HG02943 (cell line): ENCODE measurements around the gene LRRC74B.
"Not testable (repeated sequence)": the region's sequence is repeated elsewhere in the genome, so short reads cannot be mapped to it uniquely, and the experiment has no call there.

Experiments
- ATAC-seq: cut with Tn5 transposase; IDR thresholded peaks from one replicate; pipeline ENCODE4 v1.9.1; 2021; ENCODE audit warnings: mild to moderate bottlenecking, low read depth, moderate library complexity; ENCODE audit not compliant: unreplicated experiment

LRRC74B gene

DNA sequence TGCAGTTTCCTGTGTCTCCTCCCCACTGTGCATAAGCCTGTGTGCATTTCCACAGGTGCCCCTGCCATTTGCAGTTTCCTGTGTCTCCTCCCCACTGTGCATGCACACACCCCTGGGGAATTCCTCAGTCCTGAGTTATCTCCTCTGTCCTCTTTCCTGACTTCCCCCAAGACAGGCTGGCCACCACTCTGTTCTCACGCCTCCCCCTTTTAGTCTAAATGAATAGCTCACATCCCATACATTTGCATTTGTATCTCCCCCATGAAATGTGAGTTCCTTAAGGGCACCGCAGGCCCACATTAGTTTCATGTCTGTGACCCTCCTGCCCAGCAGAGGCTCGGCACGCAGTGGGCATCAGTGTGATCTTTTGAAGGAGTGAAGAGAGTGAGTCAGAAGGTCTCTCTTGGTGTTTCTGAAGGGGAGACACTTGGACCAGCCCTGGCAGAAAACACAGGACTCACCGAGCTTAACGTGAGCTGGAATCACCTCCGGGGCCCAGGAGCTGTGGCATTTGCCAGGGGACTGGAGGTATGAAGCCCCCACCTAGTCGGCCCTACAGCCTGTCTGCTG lies 6.2 kb downstream of the LRRC74B start:
- no peak for ATAC-seq

- no peak for ATAC-seq
These were observed 7.1 kb downstream of the LRRC74B start for GRCh38 chr22:21052715-21053459.

DNA sequence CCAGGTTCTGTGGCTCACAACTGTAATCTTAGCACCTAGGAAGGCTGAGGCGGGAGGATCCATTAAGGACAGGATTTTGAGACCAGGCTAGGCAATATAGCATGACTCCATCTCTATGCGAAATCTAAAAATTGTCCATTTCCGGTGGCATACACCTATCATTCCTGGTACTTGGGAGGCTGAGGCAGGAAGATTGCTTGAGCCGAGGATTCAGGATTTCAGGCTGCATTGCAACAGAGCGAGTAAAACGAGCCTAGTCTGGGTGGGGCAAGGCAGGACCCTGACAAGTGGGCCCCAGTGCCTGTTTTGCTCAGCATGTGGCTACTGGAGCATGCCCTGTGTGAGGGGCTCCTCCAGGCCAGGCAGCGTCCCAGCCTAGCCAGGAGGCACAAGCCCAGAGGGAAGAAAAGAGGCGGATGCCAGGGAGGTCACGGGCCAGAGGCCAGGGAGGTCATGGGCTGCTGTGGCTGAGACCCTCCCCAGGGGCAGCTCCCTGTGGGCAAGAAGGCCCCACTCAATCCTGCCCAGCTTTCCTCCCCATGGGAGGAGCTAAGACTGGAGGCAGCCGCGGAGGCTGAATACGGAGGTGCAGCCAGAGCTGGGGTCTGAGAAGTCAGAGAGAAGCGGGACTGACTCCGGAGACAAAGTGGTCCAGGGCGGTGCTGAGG lies 8.4 kb downstream of the LRRC74B start:
- ATAC-seq: no peak

GRCh38 chr22:21054714-21055563 lies 9.2 kb downstream of the LRRC74B start:
- ATAC-seq: no peak

DNA sequence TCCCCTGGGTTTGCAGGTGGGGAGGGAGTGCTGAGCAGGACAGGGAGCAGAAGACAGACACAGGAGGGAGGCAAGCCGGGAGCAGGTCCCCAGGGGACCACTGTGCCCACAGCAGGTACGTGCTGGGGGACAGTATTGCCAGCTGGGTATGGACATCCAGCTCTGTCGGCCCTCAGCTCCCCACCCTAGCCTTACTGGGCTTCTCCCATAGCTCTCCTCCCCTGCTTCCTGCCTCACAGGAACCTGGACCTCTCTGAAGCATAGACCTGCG lies 9.8 kb downstream of the LRRC74B start:
- no peak for ATAC-seq

DNA sequence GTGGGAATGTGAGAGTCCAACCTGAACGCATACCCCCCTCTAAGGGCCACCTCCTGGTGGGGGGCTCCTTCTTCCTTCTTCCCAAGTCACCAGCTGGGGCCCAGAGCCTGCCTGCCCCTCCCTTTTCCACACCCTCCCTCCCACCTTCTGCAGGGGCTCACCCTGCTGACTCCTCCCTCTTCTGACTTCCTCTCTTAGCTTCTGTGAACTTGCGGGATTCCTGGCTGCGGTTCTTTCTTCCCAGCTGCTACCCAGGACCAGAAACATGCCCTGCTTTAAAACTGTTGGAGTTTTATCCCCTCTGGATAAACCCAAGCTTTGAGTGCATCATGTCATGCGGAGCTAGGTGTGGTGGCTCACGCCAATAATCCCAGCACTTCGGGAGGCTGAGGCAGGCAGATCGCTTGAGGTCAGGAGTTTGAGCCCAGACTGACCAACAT lies 10.2 kb downstream of the LRRC74B start:
- no peak for ATAC-seq

- ATAC-seq: not testable (repeated sequence)
These were observed 14.6 kb downstream of the LRRC74B start for GRCh38 chr22:21060363-21060762.

GRCh38 chr22:21061660-21062321 lies 16.0 kb downstream of the LRRC74B start:
- not testable (repeated sequence) for ATAC-seq

DNA sequence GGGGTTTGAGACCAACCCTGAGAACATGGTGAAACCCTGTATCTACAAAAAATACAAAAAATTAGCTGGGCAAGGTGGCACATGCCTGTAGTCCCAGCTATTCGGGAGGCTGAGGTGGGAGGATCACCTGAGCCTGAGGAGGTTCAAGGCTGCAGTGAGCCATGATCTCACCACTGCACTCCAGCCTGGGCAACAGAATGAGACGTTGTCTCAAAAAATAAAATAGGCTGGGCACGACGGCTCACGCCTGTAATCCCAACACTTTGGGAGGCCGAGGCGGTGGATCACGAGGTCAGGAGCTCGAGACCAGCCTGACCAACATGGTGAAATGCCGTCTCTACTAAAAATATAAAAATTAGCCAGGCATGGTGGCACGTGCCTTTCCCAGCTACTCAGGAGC lies 18.7 kb downstream of the LRRC74B start:
- ATAC-seq: not testable (repeated sequence)

DNA sequence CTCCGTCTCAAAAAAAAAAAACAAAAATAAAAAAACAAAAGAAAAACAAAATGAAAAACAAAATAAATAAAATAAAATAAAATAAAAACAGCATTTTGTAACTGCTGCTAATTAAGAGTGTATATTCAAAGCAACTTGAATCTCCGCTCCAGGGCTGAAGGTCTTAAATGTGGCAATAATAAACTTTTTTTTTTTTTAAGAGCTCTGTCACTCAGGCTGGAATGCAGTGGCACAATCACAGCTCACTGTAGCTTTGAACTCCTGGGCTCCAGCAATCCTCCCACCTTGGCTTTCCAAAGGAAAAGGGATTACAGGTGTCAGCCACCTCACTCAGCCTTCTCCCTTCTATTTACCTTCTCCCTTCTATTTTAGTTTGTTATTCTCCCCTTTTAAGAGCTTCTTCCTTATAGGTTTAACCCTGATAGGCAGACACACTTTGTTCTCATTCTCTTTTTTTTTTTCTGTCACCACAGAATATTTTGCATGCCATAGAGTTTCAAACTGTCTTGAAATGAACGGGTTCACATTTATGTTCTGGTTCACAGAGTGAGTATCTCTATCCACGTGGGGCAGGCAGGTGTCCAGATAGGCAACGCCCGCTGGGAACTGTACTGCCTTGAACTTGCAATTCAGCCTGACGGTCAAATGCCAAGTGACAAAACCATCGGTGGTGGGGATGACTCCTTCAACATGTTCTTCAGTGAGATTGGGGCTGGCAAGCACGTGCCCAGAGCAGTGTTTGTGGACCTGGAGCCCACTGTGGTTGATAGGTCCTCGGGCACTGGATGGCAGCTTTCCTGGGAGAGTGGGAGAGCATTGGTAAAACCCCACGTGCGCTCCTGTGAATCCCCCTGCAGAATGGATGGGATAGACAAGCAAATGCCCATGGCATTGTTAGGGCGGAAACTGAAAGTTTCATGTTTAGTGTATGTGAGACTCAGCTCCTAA lies 19.4 kb downstream of the LRRC74B start:
- ATAC-seq: no peak

DNA sequence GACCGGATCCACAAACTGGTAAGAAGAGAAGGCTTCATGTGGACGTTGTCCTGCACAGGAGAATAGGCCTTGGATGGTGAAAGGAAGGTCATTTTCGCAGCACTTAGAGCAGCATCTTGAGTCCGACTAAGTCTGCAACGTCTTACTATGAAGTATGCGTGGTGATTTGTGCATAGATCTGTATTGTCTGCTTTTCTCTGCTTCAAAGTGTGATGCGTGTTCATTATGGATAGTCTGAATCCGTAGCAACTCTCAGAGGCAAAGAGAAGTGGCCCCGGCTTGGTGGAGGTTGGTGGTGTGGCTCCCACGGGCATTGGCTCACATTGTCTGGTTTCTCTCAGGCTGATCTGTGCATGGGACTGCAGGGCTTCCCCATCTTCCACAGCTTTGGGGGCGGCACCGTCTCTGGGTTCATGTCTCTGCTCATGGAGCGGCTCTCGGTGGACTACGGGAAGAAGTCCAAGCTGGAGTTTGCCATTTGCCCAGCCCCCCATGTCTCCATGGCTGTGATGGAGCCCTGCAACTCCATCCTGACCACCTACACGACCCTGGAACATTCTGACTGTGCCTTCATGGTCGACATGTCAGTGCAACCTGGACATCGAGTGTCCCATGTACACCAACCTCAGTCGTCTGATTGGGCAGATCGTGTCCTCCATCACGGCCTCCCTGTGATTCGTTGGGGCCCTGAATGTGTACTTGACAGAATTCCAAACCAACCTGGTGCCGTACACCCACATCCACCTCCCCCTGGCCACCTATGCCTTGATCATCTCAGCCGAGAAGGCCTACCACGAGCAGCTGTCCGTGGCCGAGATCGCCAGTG lies 21.5 kb downstream of the LRRC74B start:
- ATAC-seq: no peak

DNA sequence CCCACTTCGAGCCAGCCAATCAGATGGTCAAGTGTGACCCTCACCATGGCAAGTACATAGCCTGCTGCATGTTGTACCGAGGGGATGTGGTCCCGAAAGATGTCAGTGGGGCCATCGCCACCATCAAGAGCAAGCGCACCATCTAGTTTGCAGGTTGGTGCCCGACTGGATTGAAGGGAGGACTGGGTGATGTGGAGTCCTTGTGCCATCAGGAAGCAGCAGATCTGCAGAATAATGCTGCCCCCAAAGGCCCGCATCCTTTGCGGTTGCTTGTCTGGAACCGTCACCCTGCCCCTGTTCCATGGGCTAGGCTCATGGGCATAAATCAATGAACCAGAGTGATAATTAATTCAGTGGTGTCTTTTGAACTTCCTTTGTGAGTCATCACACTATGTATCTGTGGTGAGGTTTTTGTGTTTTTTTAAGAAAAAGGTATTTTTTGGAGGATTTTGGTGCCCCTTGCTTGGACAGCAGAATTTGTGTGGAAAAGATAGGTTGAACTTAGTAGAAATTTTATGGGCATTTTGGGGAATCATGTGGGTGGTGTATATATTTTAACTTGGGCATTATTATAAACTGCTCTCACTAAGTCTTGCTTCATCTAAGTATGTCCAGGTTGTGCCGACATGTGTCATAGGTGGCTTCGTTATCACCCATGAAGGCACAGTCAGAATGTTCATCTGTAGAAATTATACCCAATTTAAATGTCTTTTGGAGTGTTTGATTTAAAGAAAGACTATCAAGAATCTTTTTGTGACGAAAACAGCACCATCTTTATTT lies 22.3 kb downstream of the LRRC74B start:
- no peak for ATAC-seq

DNA sequence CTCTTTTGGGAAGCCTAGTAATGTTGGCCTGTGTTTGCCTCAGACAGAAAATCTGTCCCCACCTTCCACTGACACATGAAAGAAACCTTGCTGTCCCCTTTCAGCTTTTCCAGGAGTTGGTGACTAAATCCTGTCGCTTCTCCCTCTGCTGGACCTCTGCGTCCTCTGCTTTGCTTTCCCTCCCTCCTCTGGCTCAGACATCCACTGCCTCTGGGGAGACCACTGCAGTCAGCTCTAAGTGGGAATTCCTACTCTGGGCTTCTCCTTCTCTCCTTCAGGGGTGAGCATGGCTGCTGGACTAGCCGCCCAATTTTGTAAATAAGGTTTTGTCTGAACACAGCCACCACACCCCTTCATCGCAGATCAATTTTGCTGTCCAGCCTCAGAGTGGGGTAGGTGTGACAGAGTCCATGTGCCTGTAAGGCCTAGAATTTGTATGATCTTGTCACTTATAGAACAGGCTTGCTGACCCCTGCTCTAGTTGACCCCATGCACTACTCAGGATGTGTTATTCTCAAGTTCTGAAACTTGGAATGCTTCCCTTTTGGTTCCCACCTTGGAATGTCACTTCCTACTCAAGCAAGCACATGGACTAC lies 23.0 kb downstream of the LRRC74B start:
- ATAC-seq: no peak

GRCh38 chr22:21069375-21069774 lies 23.6 kb downstream of the LRRC74B start:
- ATAC-seq: no peak

- no peak for ATAC-seq
These were observed 25.2 kb downstream of the LRRC74B start for GRCh38 chr22:21070690-21071615.

- ATAC-seq: not testable (repeated sequence)
These were observed 26.1 kb downstream of the LRRC74B start for GRCh38 chr22:21071796-21072195.
